ENCODE data around the gene DNAH1.

The DNAH1 gene

GRCh38 chr3:52404391-52404790, 88.3 kb downstream of the DNAH1 start:
- no peak for DNase-seq (ENCODE audit: low spot score)

- no peak for DNase-seq (ENCODE audit: low spot score)
Measured at GRCh38 chr3:52405066-52405465, 88.9 kb downstream of the DNAH1 start.

- no peak for DNase-seq (ENCODE audit: low spot score)
Measured at GRCh38 chr3:52405601-52406110, 89.5 kb downstream of the DNAH1 start.

GRCh38 chr3:52406231-52406661, 90.1 kb downstream of the DNAH1 start:
- no peak for DNase-seq (ENCODE audit: low spot score)

GRCh38 chr3:52406791-52407510, 90.8 kb downstream of the DNAH1 start:
- DNase-seq (ENCODE audit: low spot score): no peak

- no peak for DNase-seq (ENCODE audit: low spot score)
Measured at GRCh38 chr3:52407779-52408178, 91.7 kb downstream of the DNAH1 start.

- DNase-seq (ENCODE audit: low spot score): no peak
Measured at GRCh38 chr3:52408466-52408865, 92.3 kb downstream of the DNAH1 start.

GRCh38 chr3:52415800-52416199, 99.7 kb downstream of the DNAH1 start:
- no peak for DNase-seq (ENCODE audit: low spot score)

- DNase-seq (ENCODE audit: low spot score): no peak
Measured at GRCh38 chr3:52420388-52420787, 104.3 kb downstream of the DNAH1 start.

- no peak for DNase-seq (ENCODE audit: low spot score)
Measured at GRCh38 chr3:52422669-52423068, 106.5 kb downstream of the DNAH1 start.

- DNase-seq (ENCODE audit: low spot score): no peak
Measured at GRCh38 chr3:52423173-52423572, 107.1 kb downstream of the DNAH1 start.

- peak; percentile 63 for DNase-seq (ENCODE audit: low spot score)
Measured at GRCh38 chr3:52428151-52429005, 112.3 kb downstream of the DNAH1 start.

GRCh38 chr3:52429031-52429430, 112.9 kb downstream of the DNAH1 start:
- no peak for DNase-seq (ENCODE audit: low spot score)

- no peak for DNase-seq (ENCODE audit: low spot score)
Measured at GRCh38 chr3:52429779-52430415, 113.8 kb downstream of the DNAH1 start.

GRCh38 chr3:52430416-52430810, 114.3 kb downstream of the DNAH1 start:
- DNase-seq (ENCODE audit: low spot score): no peak

- DNase-seq (ENCODE audit: low spot score): no peak
Measured at GRCh38 chr3:52431459-52432223, 115.5 kb downstream of the DNAH1 start.

GRCh38 chr3:52432225-52432624, 116.1 kb downstream of the DNAH1 start:
- DNase-seq (ENCODE audit: low spot score): no peak

GRCh38 chr3:52432691-52433141, 116.6 kb downstream of the DNAH1 start:
- no peak for DNase-seq (ENCODE audit: low spot score)

GRCh38 chr3:52433328-52433995, 117.3 kb downstream of the DNAH1 start:
- no peak for DNase-seq (ENCODE audit: low spot score)

- no peak for DNase-seq (ENCODE audit: low spot score)
Measured at GRCh38 chr3:52433996-52434479, 117.9 kb downstream of the DNAH1 start.

GRCh38 chr3:52434491-52435115, 118.5 kb downstream of the DNAH1 start:
- DNase-seq (ENCODE audit: low spot score): no peak

Data from hepatic stellate cell (primary cell).